Hepatocyte (in vitro differentiated cells): Measurements from ENCODE around the gene TNFRSF13B.

ENCODE experiments used
- CTCF ChIP-seq: fragments of 200-600 bp; sonication (generic); IDR thresholded peaks from 2 replicates; pipeline ENCODE4 v1.5.1; 2016; ENCODE audit warnings: antibody characterized with exemption, mild to moderate bottlenecking; ENCODE audit not compliant: poor library complexity
- EZH2 ChIP-seq: fragments of 200-600 bp; sonication (generic); IDR thresholded peaks from 2 replicates; pipeline ENCODE4 v1.6.1; 2016; ENCODE audit warnings: antibody characterized with exemption, mild to moderate bottlenecking, borderline replicate concordance

GRCh38 chr17:16948587-16949376 is 23.1 kb downstream of the TNFRSF13B start:
- TF ChIP-seq CTCF = no peak
- no peak for TF ChIP-seq EZH2
